ENCODE results near the gene GALC.

GRCh38 chr14:88005978-88006851, 13.2 kb upstream of the GALC start:
- TF ChIP-seq, protein P1, sequence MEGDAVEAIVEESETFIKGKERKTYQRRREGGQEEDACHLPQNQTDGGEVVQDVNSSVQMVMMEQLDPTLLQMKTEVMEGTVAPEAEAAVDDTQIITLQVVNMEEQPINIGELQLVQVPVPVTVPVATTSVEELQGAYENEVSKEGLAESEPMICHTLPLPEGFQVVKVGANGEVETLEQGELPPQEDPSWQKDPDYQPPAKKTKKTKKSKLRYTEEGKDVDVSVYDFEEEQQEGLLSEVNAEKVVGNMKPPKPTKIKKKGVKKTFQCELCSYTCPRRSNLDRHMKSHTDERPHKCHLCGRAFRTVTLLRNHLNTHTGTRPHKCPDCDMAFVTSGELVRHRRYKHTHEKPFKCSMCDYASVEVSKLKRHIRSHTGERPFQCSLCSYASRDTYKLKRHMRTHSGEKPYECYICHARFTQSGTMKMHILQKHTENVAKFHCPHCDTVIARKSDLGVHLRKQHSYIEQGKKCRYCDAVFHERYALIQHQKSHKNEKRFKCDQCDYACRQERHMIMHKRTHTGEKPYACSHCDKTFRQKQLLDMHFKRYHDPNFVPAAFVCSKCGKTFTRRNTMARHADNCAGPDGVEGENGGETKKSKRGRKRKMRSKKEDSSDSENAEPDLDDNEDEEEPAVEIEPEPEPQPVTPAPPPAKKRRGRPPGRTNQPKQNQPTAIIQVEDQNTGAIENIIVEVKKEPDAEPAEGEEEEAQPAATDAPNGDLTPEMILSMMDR (IDR thresholded peaks at IDR 0.05; ENCODE audit: extremely low read depth in 1 of 2, insufficient read depth in 1 of 2, low read depth in 1 of 2, low read length in 2 of 2), result no peak
- TF ChIP-seq POLR2A (IDR thresholded peaks at IDR 0.05; ENCODE audit: low read depth, low read length), result no peak
- no peak for TF ChIP-seq MYC (IDR thresholded peaks at IDR 0.05; ENCODE audit: low read depth, low read length)
- no peak for TF ChIP-seq EZH2 (IDR thresholded peaks at IDR 0.05; ENCODE audit: borderline replicate concordance, low read depth, low read length, severe bottlenecking)
- TF ChIP-seq POLR2AphosphoS5 (IDR thresholded peaks at IDR 0.05; ENCODE audit: insufficient read depth, low read depth, low read length), result no peak
- TF ChIP-seq JUN (IDR thresholded peaks at IDR 0.05; ENCODE audit: borderline replicate concordance, insufficient read depth, insufficient read length, low read depth), result no peak
- TF ChIP-seq, protein P2, sequence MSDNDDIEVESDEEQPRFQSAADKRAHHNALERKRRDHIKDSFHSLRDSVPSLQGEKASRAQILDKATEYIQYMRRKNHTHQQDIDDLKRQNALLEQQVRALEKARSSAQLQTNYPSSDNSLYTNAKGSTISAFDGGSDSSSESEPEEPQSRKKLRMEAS (IDR thresholded peaks at IDR 0.05; ENCODE audit: insufficient read depth, insufficient read length), result no peak

Measured in endothelial cell of umbilical vein (primary cell).